ENCODE results near the gene AACS.

The AACS gene

DNA sequence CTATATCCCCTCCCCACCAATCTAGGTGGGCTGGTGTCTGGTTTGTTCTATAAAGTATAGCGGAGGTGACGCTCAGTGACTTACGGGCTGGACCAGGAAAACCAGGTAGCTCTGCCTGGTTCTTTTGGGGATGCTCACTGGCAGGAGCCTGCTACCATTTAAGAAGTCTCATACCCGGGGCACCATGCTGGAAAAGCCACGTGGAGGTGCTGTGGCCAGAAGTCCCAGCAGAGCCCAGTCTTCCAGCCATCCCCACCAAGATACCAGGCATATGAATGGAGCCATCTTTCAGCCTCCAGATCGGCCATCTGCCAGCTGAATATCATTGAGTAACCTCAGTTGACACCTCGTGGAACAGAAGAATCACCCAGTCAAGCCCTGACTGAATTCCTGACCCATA lies 87.2 kb downstream of the AACS start:
- DNase-seq (ENCODE audit: low read depth): no peak

DNA sequence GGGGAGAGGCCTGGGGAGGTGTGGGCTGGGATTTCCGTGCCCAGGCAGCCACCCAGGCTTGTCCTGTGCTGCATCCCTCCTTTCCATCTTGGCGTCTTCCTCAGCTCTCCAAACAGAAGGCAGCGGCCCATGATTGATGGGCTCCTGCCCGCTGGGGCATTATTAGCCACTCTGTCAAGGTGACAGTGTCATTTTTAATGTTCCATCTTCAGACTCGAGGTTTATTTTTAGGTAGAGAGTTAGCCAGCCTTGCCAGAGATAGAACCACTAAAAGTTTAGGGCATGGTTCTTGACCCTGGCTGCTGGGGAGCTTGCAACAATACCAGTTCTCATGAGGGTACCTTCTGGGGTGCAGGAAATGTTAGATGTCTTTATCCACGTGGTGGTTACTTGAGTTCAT lies 90.1 kb downstream of the AACS start:
- DNase-seq (ENCODE audit: low read depth): no peak

DNA sequence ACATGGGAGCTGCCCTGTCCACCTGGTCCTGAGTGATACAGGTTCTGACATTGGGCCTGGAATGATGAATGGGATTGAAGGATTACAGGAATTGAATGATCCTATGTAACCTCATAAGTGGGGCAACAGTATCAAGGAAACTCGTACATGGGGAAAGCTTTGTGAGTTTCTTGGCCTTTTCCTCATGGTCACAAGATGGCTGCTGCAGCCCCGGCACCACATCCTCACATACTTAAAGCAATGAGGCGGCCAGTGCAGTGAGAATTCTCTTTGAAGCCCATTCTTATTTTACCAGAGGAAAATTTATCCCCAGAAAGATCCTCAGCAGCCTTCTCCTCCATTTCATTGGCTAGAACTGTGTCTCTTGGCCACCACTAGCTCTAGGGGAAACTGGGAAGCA lies 91.9 kb downstream of the AACS start:
- no peak for DNase-seq (ENCODE audit: low read depth)

DNA sequence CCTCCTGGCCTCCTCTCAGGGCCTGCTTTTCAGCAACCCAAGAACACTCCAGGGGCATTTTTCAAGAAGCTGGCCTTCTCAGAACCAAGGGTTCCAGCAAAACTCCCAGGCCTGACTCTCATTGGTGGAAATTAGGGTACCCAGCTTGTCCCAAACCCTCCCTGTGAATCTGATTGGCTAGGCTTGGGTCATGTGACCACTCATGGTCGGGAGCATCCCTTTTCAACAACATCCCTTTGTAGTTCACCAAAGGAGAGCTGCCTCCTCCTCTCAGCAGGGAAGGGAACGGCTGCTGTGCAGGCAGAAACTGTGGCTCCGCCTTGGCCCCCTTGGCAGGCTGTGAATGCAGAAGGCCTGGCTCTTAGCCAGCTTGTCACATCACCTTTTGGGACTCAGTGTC lies 94.5 kb downstream of the AACS start:
- DNase-seq (ENCODE audit: low read depth): no peak

DNA sequence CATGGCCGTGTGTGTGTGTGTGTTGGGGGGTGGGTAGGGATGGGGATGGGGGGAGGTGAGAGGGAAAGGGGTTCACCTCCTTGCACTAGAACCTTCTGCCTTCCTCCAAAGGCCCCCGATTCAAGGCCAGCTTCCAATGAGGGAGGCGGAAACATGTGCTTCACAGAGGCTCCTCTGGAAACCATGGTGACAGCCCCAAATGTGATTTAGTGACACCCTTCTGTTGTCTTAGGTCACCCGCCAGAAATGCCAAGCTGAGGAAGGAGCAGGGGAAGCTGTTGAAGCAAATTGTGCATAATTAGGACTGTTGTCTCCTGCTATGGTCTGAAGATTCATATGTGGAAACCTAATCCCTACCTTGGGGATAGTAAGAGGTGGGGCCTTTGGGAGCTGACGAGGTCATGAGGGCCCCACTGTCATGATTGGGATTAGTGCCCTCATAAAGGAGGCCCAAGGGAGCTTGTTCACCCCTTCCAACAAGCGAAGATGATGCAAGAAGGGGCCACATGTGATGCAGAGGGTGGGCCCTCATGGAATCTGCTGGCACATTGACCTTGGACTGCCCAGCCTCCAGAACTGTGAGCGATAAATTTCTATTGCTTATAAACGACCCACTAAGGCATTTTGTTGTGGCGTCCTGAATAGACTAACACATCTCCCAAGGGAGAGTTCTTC lies 95.2 kb downstream of the AACS start:
- no peak for DNase-seq (ENCODE audit: low read depth)

DNA sequence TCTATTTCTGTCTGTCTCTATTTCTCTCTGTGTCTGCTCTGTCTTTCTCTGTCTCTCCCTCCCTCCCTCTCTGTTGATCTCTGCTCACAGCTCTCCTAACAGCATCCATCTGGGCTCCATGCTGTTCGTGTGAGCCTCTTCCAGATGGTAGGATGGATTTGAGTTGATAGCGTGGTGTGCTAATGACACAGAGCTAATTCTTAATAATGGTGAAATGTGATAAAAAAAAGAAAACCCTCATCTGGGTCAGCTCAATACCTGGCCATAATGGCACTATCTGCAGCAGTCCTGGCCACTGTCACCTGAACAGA lies 96.4 kb downstream of the AACS start:
- no peak for DNase-seq (ENCODE audit: low read depth)

DNA sequence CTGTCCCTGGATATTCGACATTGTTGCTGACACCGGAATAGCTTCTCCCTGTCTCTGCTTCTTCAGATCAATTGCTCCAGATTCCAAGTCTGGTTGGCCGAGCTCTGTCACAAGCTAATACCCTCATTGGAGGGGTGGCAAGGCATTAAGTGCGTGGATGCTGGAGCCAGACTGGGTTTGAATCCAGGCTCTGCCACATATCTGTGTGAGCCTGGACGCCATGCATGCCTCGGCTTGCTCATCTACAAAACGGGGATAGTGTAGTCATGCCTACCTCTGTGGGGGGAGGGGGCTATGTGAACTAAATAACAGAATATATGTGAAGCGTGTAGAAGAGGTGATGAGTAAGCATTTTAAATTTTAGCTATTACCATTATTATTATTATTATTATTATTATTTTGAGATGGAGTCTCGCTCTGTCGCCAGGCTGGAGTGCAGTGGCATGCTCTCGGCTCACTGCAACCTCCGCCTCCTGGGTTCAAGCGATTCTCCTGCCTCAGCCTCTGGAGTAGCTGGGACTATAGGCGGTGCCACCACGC lies 97.3 kb downstream of the AACS start:
- no peak for DNase-seq (ENCODE audit: low read depth)

DNA sequence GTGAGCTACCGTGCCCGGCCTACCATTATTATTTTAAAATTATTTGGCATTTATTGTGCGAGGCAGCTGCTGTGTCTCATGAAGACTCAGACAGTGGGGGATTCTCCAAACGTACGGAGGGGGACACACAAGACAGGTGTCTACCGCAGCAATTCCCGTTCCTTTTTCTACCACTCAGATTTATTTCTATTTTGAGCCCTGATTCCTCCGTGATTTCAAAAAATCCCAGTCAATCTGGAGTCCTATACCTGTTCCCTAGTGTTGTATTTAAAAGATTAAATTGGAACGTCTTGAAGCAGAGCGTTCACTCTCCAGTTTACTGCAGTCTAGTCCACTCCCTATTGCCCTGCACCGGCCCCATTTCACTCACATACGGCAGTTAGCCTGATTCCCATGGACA lies 97.9 kb downstream of the AACS start:
- DNase-seq (ENCODE audit: low read depth): no peak

DNA sequence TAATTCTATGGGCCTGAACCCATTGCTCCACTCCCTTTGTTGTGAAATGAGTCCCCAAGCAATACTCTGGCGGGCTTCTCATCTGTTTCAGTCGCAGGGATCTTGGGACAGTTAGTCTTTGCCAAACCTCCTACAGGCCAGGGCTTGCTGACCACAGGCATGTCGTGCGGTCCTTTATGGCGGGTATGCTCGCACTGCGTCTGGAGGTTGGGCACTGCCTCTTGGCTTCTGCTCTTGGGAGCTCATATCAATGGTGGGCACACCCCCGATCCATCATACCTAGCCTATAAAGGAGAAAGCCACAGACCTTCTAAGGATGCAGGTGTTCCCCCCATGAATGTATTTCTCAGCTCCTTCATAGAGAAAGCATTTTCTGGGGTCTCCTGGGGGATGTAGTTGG lies 99.3 kb downstream of the AACS start:
- no peak for DNase-seq (ENCODE audit: low read depth)

DNA sequence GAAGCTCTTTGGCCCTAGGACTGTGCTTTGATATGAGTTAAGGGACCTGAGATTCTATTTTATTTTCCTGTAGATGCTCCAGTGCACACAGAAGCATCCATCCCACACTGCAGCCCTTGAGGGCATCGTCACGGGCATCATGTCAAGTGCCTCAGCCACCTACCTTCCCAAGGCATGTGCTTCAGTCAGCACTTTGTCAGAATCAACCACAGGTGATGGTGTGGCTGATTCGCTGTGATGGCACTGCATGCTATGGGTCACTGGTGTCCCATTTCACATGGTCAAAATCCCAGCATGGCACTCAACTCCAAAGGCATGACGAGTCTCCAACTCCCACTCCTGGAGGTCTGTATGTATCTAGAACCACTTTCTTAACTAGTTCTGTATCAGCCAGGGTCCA lies 100.8 kb downstream of the AACS start:
- no peak for DNase-seq (ENCODE audit: low read depth)

DNA sequence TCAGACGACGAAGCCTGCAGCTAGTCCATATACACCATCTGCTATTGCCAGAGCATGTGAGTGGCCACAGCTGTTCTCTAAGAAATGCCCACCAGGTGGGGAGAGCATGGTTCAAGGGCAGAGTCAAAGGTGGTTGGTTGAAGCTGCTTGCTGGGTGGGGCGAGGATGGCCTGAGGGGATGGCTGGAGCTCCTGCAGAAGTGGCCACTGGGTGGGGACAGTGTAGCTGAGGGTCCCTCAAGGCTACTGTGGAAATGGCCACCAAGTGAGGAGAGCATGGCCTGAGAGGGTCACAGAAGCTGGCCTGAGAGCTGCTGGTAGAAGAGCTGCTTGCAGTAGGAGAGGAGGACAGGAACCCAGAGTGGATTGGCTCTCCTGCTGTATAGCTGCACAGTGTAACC lies 102.4 kb downstream of the AACS start:
- no peak for DNase-seq (ENCODE audit: low read depth)

DNA sequence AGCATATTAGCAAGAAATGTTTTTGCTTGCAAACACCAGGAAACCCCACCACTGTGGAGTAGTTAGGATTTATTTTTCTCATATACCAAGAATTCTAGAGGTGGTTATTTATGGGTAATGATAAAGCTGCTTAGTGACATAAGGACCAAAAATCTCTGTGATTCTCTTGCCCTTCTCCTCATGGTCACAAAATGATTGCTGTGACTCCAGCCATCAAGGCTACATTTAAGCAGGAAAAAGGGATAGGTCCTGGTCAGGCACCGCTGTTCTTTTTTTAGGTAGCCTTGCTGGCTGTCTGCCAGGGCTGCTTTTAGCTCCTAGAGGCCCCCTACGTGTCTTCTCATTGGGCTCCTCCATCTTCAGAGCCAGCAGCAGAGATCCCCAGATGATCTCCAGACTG lies 104.2 kb downstream of the AACS start:
- DNase-seq (ENCODE audit: low read depth): no peak

DNA sequence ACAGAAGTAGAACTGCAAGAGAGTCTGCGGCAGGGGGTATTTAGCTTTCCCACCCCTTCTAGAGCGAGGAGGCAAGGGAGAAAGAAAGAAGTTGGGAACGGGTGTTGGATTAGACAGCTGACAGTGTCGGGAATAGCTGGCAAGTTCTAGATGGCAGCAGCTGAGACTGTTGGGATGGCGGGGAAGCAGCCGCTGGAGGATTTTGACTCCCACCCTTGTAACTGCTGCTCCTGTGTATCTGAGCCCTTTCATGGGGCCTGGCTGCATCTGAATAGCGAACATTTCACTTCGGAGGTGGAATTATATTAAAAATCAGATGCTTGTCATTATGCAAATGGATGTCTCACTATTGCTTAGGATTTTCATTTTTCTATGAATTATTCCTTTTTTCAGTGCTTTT lies 104.6 kb downstream of the AACS start:
- DNase-seq (ENCODE audit: low read depth): no peak

DNA sequence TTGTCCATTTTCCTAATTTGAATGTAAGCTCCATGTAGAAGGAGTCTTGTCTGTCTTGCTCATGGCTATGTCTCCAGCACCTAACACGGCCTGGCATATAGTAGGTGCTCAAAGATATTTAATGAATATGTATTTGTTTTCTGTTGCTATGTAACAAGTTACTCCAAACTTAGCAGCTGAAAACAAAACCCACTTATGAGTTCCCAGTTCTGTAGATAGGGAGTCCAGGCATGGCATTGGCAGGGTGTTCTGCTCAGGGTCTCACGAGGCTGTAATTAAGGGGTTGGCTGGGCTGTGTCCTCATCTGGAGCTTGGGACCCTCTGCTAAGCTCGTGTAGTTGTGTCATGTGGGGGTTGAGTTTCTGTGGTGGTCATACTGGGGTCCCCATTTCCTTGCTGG lies 106.0 kb downstream of the AACS start:
- no peak for DNase-seq (ENCODE audit: low read depth)

DNA sequence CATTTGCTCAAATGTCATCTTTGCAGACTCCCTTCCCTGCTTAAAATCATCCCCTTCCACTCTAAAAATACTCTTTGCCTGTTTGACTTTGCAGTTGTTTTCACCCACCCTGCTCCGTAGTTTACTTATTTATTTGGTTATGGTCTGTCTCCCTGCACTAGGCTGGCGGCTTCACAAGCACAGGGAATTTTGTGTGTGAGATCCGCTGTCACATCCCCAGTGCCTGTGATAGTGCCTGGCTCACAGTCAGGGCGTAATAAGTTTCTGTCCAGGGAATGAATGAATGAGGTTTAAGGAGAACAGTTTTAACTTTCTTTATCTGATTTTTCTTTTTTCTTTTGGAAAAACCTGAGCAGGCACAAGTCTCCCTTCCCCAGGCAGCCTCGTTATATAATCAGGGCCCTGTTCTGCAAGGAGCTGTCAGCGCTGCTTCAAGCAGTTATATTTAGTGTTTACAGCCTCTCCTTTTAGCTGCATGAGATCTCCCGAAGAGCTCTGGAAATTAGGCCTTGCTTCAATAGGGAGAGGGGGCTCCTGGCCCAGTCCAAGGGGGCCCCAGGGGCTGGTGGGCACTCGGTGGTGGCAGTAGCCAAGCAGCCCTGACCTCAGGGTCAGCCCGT lies 107.1 kb downstream of the AACS start:
- DNase-seq (ENCODE audit: low read depth): no peak

DNA sequence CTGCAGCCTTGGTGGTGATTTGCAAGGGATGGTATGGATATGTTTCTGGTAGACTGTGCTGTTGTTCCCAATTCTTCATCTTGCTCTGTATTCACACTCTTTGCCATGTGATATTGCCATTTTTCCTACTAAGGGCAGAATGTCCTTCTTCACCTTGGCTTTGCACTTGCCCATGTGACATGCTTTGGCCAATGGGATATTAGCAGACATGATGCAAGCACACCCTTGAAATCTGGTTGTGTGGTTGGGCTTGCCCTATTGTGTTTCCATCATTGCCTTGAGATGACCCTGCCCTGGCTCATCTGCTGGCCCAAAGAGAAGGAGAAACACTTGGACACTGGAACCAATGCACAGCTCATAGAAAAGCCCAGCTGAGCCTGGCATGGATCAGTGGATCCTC lies 110.3 kb downstream of the AACS start:
- no peak for DNase-seq (ENCODE audit: low read depth)

DNA sequence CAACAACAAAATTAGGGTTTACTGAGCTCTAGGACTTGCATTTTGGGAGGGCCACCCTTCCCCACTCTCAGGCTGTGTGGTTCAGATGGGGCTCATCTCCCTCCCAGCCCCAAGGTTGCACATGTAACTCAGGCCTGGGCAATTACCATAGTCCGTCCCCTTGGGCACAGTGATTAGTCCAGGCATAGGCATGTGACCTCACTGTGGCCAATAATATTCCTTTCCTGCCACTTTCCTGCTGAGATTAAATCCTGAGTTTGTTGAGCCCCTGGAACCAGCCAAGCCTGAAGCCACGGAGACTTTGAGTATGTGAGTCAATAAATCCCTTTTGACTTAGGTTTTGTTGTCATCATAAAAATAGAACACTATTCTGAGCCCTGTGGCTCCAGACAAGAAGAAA lies 113.0 kb downstream of the AACS start:
- no peak for DNase-seq (ENCODE audit: low read depth)

DNA sequence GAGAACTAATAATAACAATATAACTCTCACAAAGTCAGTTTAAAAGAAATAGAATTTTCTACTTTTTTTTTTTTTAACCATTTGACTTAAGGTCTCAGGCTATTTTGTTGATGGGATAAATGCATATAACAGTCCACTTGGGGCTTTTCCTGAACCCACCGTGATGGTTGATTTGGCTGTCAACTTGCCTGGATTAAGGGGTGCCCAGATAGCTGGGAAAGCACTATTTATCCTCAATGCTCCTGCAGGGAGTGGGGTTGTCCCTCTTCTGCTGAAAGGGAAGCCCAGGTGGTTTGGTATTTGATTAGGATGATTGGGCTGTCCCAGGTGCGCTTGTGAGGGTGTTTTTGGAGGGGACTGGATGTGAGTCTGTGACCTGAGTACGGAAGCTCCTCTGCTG lies 114.9 kb downstream of the AACS start:
- DNase-seq (ENCODE audit: low read depth): no peak

DNA sequence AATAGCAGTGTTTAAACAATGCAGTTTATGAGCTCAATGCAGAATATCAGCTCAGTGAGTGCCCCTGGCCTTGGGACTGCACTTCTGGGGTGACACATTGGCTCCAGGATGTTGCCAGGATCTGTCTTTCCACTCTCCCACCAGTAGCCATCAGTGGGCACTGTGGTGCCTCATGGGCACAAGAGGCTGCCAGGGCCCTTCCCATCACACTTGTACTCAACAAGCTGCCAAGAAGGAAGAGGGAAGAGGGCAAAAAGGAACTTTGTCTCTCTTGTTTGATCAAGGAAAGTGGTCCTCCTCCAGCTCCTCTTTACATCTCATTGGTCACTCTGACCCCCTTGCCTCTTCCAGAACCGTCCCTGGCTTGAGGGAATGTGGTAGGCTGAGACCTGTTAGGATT lies 115.9 kb downstream of the AACS start:
- no peak for DNase-seq (ENCODE audit: low read depth)

DNA sequence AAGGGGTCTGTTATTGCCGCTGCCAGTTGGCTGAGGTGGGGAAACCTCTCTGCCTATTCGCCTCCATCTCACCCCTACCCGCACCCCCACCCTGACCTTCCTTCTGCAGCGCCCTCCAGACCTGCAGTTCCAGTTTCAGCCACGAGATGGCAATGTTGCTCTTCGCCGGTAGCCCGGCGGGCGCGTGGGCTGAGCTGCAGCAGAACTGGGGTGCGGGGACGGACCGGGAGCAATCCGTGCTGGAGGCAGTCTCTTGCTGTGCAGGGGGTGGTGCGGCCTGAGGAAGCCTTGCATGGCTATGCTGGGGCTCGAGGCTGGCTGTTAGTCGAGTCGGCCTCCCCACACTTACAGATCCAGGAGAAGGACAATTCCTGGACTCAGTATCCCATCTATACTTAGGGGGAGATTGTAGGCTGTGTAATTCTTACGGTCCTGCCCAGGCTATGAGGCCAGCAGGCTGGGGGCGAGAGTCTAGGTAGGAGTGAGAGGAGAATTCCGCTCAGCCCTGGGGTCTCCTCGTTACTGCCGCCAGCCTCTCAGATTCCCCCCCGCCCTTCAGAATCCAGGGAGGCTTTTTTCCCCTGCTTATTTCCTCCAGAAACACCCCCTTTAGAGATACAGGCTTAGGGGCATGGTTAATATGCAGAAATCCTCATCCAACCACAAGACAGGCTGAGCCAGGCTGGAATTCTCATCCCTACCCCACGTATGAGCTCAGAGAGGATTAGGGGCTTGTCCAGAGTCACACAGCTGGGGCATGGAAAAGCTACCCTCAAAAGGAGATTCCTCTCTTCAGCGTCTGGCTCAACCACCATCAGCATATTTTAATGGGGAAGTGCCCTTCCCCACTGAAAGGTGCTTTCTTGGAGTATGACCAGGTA lies 118.2 kb downstream of the AACS start:
- peak; percentile 74 for DNase-seq (ENCODE audit: low read depth)

DNA sequence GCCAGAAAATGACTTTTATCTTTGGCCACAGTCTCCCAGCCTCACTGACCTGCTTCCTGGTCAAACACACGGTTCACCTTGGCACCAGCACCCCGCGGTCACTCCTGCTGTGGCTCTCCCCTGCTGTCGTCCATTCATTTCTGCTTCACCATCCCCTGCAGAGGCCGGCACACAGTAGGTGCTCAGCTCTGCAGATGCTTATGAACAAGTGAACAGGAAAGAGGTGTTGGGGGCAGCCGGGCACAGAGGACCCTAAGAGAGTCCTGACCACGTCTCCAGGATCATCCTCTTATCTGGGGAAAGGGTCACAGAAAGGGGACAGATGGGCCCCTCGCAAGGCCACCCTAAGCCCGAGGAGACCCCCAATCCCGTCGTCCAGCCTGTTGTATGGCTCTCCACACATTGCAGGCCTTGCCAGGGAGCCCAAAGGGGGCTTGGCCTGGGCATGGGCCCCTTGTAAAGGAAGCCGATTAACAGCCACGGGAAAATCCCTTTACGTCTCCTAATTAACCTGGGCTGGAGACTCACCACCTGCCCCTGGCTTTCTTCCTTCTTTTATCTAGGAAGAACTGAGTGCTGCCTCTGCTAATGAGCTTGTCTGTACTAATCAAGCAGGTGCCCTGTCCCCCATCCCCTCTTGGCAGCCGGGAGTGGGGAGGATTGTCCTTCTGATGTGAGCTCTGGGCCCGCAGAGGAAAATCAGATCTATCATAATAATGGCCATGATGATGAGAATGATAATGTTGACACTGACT lies 119.2 kb downstream of the AACS start:
- no peak for DNase-seq (ENCODE audit: low read depth)

DNA sequence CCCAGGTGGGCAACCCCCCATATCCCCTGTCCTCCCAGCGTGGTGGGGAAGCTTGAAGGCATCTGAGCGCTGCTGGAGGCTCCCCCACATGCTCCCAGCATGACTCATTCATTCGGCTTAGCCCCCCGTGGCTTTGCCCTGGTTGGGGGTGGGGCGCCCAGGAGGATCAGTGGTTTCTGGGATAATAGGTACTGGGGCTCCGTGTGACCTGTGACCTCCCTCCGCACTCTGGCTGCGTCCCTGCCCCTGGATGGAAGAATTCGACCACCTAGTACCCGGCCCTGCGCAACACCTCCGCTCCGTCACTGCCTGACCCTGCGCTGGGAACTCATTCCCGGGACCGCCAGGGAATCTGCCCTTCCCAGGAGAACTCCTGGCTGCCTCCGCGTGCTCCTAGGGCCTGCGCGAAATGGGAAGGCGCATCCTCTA lies 120.1 kb downstream of the AACS start:
- DNase-seq (ENCODE audit: low read depth): no peak

All from activated T-cell treated with anti-CD3 and anti-CD28 coated beads for 1 hour (primary cell).